ENCODE data around the gene ZNF775. TPM values are rescaled to one million over a fixed set of nuclear protein-coding genes. Genes with fewer than 3 reads are reported as not detected.

Gene ZNF775
- total and polyA plus RNA-seq, 2 of the 13 experiments (the other 11 are each of a cell fraction or from before 2014, with no cell fraction given): 3.1 to 3.2 TPM

- TF ChIP-seq THAP11 (CRISPR knock-in tag; IDR thresholded peaks at IDR 0.05): peak; percentile 69
- TF ChIP-seq FOSL1 (CRISPR knock-in tag; IDR thresholded peaks at IDR 0.05; ENCODE audit: borderline replicate concordance): no peak
- TF ChIP-seq ZNF879 (CRISPR knock-in tag; IDR thresholded peaks at IDR 0.05): 0 out of 2 replicates have a peak, but pooled peaks have one; percentile 36
- TF ChIP-seq HOXA9 (CRISPR knock-in tag; IDR thresholded peaks at IDR 0.05; ENCODE audit: borderline replicate concordance): peak; percentile 66; the same call in 1 of the 2 replicates
- peak; percentile 21; the same call in 1 of the 2 replicates for TF ChIP-seq ELF1 (CRISPR knock-in tag; IDR thresholded peaks at IDR 0.05)
- TF ChIP-seq, protein P1, sequence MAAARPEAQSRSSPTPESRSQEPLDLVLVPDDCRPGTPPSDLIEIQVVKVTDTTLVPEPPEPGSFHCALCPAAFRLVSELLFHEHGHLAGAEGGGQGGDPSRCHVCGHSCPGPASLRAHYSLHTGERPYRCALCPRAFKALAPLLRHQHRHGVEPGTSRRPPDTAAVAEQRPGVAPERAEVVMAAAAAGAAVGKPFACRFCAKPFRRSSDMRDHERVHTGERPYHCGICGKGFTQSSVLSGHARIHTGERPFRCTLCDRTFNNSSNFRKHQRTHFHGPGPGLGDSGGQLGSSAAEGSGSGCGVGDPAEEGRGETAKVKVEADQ (CRISPR knock-in tag; IDR thresholded peaks at IDR 0.05; ENCODE audit: borderline replicate concordance): peak; percentile 61; the same call in 1 of the 2 replicates
- TF ChIP-seq ATF4 (CRISPR knock-in tag; IDR thresholded peaks at IDR 0.05): peak in 1 of 2 experiments; percentile 55; a peak in 1 of 4 replicates
- TF ChIP-seq, protein P2, sequence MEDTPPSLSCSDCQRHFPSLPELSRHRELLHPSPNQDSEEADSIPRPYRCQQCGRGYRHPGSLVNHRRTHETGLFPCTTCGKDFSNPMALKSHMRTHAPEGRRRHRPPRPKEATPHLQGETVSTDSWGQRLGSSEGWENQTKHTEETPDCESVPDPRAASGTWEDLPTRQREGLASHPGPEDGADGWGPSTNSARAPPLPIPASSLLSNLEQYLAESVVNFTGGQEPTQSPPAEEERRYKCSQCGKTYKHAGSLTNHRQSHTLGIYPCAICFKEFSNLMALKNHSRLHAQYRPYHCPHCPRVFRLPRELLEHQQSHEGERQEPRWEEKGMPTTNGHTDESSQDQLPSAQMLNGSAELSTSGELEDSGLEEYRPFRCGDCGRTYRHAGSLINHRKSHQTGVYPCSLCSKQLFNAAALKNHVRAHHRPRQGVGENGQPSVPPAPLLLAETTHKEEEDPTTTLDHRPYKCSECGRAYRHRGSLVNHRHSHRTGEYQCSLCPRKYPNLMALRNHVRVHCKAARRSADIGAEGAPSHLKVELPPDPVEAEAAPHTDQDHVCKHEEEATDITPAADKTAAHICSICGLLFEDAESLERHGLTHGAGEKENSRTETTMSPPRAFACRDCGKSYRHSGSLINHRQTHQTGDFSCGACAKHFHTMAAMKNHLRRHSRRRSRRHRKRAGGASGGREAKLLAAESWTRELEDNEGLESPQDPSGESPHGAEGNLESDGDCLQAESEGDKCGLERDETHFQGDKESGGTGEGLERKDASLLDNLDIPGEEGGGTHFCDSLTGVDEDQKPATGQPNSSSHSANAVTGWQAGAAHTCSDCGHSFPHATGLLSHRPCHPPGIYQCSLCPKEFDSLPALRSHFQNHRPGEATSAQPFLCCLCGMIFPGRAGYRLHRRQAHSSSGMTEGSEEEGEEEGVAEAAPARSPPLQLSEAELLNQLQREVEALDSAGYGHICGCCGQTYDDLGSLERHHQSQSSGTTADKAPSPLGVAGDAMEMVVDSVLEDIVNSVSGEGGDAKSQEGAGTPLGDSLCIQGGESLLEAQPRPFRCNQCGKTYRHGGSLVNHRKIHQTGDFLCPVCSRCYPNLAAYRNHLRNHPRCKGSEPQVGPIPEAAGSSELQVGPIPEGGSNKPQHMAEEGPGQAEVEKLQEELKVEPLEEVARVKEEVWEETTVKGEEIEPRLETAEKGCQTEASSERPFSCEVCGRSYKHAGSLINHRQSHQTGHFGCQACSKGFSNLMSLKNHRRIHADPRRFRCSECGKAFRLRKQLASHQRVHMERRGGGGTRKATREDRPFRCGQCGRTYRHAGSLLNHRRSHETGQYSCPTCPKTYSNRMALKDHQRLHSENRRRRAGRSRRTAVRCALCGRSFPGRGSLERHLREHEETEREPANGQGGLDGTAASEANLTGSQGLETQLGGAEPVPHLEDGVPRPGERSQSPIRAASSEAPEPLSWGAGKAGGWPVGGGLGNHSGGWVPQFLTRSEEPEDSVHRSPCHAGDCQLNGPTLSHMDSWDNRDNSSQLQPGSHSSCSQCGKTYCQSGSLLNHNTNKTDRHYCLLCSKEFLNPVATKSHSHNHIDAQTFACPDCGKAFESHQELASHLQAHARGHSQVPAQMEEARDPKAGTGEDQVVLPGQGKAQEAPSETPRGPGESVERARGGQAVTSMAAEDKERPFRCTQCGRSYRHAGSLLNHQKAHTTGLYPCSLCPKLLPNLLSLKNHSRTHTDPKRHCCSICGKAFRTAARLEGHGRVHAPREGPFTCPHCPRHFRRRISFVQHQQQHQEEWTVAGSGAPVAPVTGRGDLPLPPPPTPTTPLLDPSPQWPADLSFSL (CRISPR knock-in tag; IDR thresholded peaks at IDR 0.05): no peak
- no peak for TF ChIP-seq ZNF674 (CRISPR knock-in tag; IDR thresholded peaks at IDR 0.05; ENCODE audit: low read depth)
- TF ChIP-seq HNRNPK (IDR thresholded peaks at IDR 0.05; ENCODE audit: low read depth, low read length, poor library complexity, severe bottlenecking): peak; percentile 78
- peak; percentile 14; the same call in 1 of the 2 replicates for TF ChIP-seq ZNF225 (CRISPR knock-in tag; IDR thresholded peaks at IDR 0.05)
- peak; percentile 27; the same call in 1 of the 2 replicates for TF ChIP-seq ZNF782 (CRISPR knock-in tag; IDR thresholded peaks at IDR 0.05; ENCODE audit: borderline replicate concordance)
- TF ChIP-seq CCDC6 (CRISPR knock-in tag; IDR thresholded peaks at IDR 0.05): peak; percentile 78
- peak; percentile 36; the same call in 1 of the 2 replicates for TF ChIP-seq ZNF703 (CRISPR knock-in tag; IDR thresholded peaks at IDR 0.05; ENCODE audit: borderline replicate concordance)
- no peak; the same call in 1 of the 2 replicates for TF ChIP-seq AKAP8 (CRISPR knock-in tag; IDR thresholded peaks at IDR 0.05)
- TF ChIP-seq, protein P3, sequence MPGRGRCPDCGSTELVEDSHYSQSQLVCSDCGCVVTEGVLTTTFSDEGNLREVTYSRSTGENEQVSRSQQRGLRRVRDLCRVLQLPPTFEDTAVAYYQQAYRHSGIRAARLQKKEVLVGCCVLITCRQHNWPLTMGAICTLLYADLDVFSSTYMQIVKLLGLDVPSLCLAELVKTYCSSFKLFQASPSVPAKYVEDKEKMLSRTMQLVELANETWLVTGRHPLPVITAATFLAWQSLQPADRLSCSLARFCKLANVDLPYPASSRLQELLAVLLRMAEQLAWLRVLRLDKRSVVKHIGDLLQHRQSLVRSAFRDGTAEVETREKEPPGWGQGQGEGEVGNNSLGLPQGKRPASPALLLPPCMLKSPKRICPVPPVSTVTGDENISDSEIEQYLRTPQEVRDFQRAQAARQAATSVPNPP (CRISPR knock-in tag; IDR thresholded peaks at IDR 0.05): peak; percentile 61; the same call in 1 of the 2 replicates
- no peak for TF ChIP-seq ZNF33A (CRISPR knock-in tag; IDR thresholded peaks at IDR 0.05; ENCODE audit: borderline replicate concordance)
- TF ChIP-seq JARID2 (CRISPR knock-in tag; IDR thresholded peaks at IDR 0.05; ENCODE audit: insufficient replicate concordance): no peak
These were observed 25.9 kb downstream of the ZNF775 start (continued) for GRCh38 chr7:150404805-150405583.
